H1 (cell line): ENCODE data around the gene EFCAB13. TPM values are rescaled to one million over a fixed set of nuclear protein-coding genes. Genes with fewer than 3 reads are reported as not detected.

Experiments
- ASH2L ChIP-seq: fragments of 200-600, 300-600 bp; sonication (generic); IDR thresholded peaks from one replicate; pipeline ENCODE4 v1.7.1; 2017; ENCODE audit warnings: low read length
- CREB1 ChIP-seq: IDR thresholded peaks from 2 replicates; pipeline ENCODE4 v1.6.1; 2012; ENCODE audit warnings: inconsistent platforms
- CTCF ChIP-seq, 3 experiments: IDR thresholded peaks; 1 replicate in 2 of 3; 2 replicates in 1 of 3; pipeline versions ENCODE4 v1.5.1 to v1.6.1; 2011; ENCODE audit warnings: low read length in 3 of 3, mild to moderate bottlenecking in 3 of 3, inconsistent platforms in 2 of 3, low read depth in 1 of 3, moderate library complexity in 1 of 3; ENCODE audit not compliant: insufficient read depth in 1 of 3; ENCODE audit errors: control extremely low read depth in 1 of 3
- EZH2 ChIP-seq: fragments of 200-600 bp; sonication (generic); IDR thresholded peaks from 2 replicates; pipeline ENCODE4 v1.7.1; 2012; ENCODE audit warnings: low read depth, mild to moderate bottlenecking, moderate library complexity, low read length, inconsistent platforms; ENCODE audit not compliant: severe bottlenecking
- HDAC2 ChIP-seq, 2 experiments: fragments of 300-600 bp in 1 of 2; sonication (generic) in 1 of 2; IDR thresholded peaks; 2 replicates each; pipeline ENCODE4 v1.6.1; 2011 to 2012; ENCODE audit warnings: low read depth in 2 of 2, low read length in 2 of 2, mild to moderate bottlenecking in 2 of 2, moderate library complexity in 2 of 2, borderline replicate concordance in 1 of 2, inconsistent platforms in 1 of 2
- KDM1A ChIP-seq: fragments of 200-600, 300-600 bp; sonication (generic); IDR thresholded peaks from 2 replicates; pipeline ENCODE4 v1.7.1; 2016; ENCODE audit warnings: mild to moderate bottlenecking, low read length, borderline replicate concordance
- MAFK ChIP-seq: IDR thresholded peaks from 2 replicates; pipeline ENCODE4 v1.6.1; 2012; ENCODE audit warnings: low read depth, mild to moderate bottlenecking, improper control_type of control experiment, low read length
- MAX ChIP-seq: IDR thresholded peaks from 2 replicates; pipeline ENCODE4 v1.6.1; 2012; ENCODE audit warnings: inconsistent platforms
- PHF8 ChIP-seq: fragments of 200-600 bp; sonication (generic); conservative IDR thresholded peaks from 2 replicates; pipeline ENCODE4 v1.7.1; 2012; ENCODE audit warnings: low read depth, mild to moderate bottlenecking, inconsistent platforms, low read length, moderate library complexity
- POLR2A ChIP-seq, 2 experiments: IDR thresholded peaks; 1 replicate in 1 of 2; 2 replicates in 1 of 2; pipeline ENCODE4 v1.6.1; 2011; ENCODE audit warnings: low read depth in 2 of 2, low read length in 2 of 2, mild to moderate bottlenecking in 2 of 2; ENCODE audit errors: control extremely low read depth in 1 of 2
- RAD21 ChIP-seq, 2 experiments: IDR thresholded peaks in 1 of 2; conservative IDR thresholded peaks in 1 of 2; 2 replicates each; pipeline ENCODE4 v1.6.1; 2011; ENCODE audit warnings: low read depth in 2 of 2, low read length in 2 of 2, improper control_type of control experiment in 1 of 2, inconsistent platforms in 1 of 2, mild to moderate bottlenecking in 1 of 2, moderate library complexity in 1 of 2
- RXRA ChIP-seq: IDR thresholded peaks from 2 replicates; pipeline ENCODE4 v1.6.1; 2011; ENCODE audit warnings: low read depth, mild to moderate bottlenecking, low read length, moderate library complexity; ENCODE audit not compliant: insufficient read depth
- SP1 ChIP-seq: IDR thresholded peaks from 2 replicates; pipeline ENCODE4 v1.6.1; 2011; ENCODE audit warnings: low read depth, low read length
- SRF ChIP-seq: IDR thresholded peaks from 2 replicates; pipeline ENCODE4 v1.6.1; 2011; ENCODE audit warnings: mild to moderate bottlenecking, low read depth, low read length, moderate library complexity
- TAF1 ChIP-seq: IDR thresholded peaks from 2 replicates; pipeline ENCODE4 v1.6.1; 2011; ENCODE audit warnings: mild to moderate bottlenecking, low read depth, low read length
- TEAD4 ChIP-seq: IDR thresholded peaks from 2 replicates; pipeline ENCODE4 v1.6.1; 2012; ENCODE audit warnings: low read depth, low read length, inconsistent platforms, mixed read lengths
- polyA plus RNA-seq, 7 experiments: library from polyadenylated mRNA; depleted of rRNA in 3 of 7; stranded (reverse) in 5 of 7; unstranded in 2 of 7; fragments of >200 nt in 5 of 7; fragments of 200-250 nt in 2 of 7; gene quantifications; 1 replicate in 5 of 7; 2 replicates in 1 of 7; 4 replicates in 1 of 7; pipeline versions ENCODE4 v1.2.1 to v1.2.3, GENCODE V29; 2011 to 2013; ENCODE audit warnings: missing spikeins in 2 of 7, mixed read lengths in 2 of 7
- total RNA-seq: library from RNA; stranded (reverse); fragmentation: NEBNext Ultra II Directional; extraction: Animal tissue kit (Norgen Biotek cat#: 25700); gene quantifications from 2 replicates; pipeline ENCODE4 v1.2.1, GENCODE V29; 2021
- TF ChIP-seq, protein P1 (sequence below): IDR thresholded peaks from 2 replicates; pipeline ENCODE4 v1.6.1; 2011; ENCODE audit warnings: low read length, improper control_type of control experiment
- TF ChIP-seq, protein P2 (sequence below): IDR thresholded peaks from 2 replicates; pipeline ENCODE4 v1.6.1; 2012; ENCODE audit warnings: inconsistent platforms

EFCAB13 gene
- total and polyA plus RNA-seq, 2 of the 8 experiments (the other 6 are each of a cell fraction or from before 2014, with no cell fraction given): 0.12 to 2.0 TPM

DNA sequence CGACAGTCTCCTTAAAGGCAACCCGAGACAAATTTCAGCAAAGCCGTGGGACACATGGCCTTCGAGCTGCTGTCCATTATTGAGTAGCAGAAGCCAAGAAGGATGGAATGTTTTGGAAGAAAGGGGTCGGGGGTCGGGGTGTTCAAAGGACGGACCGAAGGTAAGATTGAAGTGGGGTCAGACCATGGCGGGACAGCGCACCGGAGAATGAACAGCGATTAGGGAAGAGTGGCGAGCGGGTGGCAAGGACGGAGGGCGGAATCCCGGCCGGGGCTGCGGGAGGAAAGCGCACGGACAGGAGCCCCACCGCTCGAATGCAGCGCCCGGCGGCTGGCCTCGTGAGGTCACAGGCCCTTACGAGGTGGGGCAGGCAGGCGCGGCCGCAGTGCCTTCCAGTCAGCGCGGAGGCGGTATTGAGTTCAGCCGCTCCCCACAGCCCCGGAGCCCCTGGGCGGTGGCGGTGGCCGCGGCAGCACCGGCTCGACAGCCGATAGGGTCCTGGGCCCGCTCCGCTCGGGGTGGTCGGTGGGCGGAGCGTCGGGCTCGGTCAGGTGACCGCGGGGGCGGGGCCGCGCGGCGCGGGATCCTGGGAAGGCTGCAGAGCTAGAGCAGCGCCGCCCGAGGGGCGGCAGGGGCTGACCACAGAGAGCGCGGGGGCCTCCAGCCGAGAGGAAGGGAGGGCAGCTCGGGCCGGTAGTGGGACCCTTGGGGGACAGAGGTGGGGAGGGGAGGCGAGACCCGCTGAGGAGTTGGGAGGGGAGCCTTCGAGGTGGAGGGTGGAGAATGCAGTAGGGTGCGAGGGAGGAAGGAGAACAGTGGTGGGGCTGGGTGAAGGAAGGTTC, at the start of gene EFCAB13 (continued):
- TF ChIP-seq, protein P1, sequence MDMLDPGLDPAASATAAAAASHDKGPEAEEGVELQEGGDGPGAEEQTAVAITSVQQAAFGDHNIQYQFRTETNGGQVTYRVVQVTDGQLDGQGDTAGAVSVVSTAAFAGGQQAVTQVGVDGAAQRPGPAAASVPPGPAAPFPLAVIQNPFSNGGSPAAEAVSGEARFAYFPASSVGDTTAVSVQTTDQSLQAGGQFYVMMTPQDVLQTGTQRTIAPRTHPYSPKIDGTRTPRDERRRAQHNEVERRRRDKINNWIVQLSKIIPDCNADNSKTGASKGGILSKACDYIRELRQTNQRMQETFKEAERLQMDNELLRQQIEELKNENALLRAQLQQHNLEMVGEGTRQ: peak; percentile 89
- TF ChIP-seq CREB1 (peak; percentile 69; the same call in 1 of the 2 replicates), CTCF (IDR thresholded peaks at IDR 0.05; ENCODE audit: control extremely low read depth in 1 of 3, insufficient read depth in 1 of 3, low read depth in 1 of 3, low read length in 3 of 3) (peak in 2 of 3 experiments; percentile 25 to 46; a peak in 2 of 4 replicates), SP1 (peak; percentile 45; the same call in 1 of the 2 replicates), POLR2A (IDR thresholded peaks at IDR 0.05; ENCODE audit: control extremely low read depth in 1 of 2, low read depth in 2 of 2, low read length in 2 of 2) (peak; percentile 84), RXRA (no peak), EZH2 (no peak), RAD21 (IDR thresholded peaks at IDR 0.05 in 1 of 2, conservative IDR thresholded peaks at IDR 0.05 in 1 of 2; ENCODE audit: low read depth in 2 of 2, low read length in 2 of 2) (peak; percentile 5 to 15; a peak in 2 of 4 replicates), MAFK (no peak), ASH2L (peak; percentile 56), MAX (peak; percentile 90), KDM1A (no peak), PHF8 (peak; percentile 77), TAF1 (peak; percentile 84), HDAC2 (IDR thresholded peaks at IDR 0.05; ENCODE audit: borderline replicate concordance in 1 of 2, low read depth in 2 of 2, low read length in 2 of 2) (0 out of 4 replicates have a peak, but pooled peaks of 1 of the 2 experiments have one; percentile 61), TEAD4 (0 out of 2 replicates have a peak, but pooled peaks have one; percentile 5), SRF (no peak)
- TF ChIP-seq, protein P2, sequence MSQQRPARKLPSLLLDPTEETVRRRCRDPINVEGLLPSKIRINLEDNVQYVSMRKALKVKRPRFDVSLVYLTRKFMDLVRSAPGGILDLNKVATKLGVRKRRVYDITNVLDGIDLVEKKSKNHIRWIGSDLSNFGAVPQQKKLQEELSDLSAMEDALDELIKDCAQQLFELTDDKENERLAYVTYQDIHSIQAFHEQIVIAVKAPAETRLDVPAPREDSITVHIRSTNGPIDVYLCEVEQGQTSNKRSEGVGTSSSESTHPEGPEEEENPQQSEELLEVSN: peak; percentile 98
